Osteoblast (primary cell): ENCODE results near the gene CHRNA3. TPM values are rescaled to one million over a fixed set of nuclear protein-coding genes. Genes with fewer than 3 reads are reported as not detected.

Experiments used
- DNase-seq: peaks from one replicate; pipeline ENCODE4 v3.0.0; 2011; ENCODE audit warnings: low spot score, mixed read lengths; ENCODE audit not compliant: insufficient read length; ENCODE audit errors: missing footprints
- H2AFZ ChIP-seq: 2 replicates; pipeline ENCODE4 v1.6.0; 2011; ENCODE audit warnings: mild to moderate bottlenecking, low read length
- H3K27ac ChIP-seq: 2 replicates; pipeline ENCODE4 v1.5.1; 2011; ENCODE audit warnings: mild to moderate bottlenecking, low read depth, low read length, moderate library complexity
- H3K27me3 ChIP-seq: 2 replicates; pipeline ENCODE4 v1.6.0; 2012; ENCODE audit warnings: mild to moderate bottlenecking, control low read depth, inconsistent platforms, low read length, moderate library complexity; ENCODE audit not compliant: insufficient read depth
- H3K36me3 ChIP-seq: 2 replicates; pipeline ENCODE4 v1.5.1; 2011; ENCODE audit warnings: mild to moderate bottlenecking, low read length, control low read depth, moderate library complexity; ENCODE audit not compliant: insufficient read depth
- H3K4me1 ChIP-seq: 2 replicates; pipeline ENCODE4 v1.5.1; 2011; ENCODE audit warnings: mild to moderate bottlenecking, low read length, control low read depth, moderate library complexity; ENCODE audit not compliant: insufficient read depth
- H3K4me2 ChIP-seq: 2 replicates; pipeline ENCODE4 v1.6.0; 2011; ENCODE audit warnings: mild to moderate bottlenecking, low read length; ENCODE audit not compliant: insufficient read depth
- H3K4me3 ChIP-seq: fragments of 200-600 bp; sonication (generic); 3 replicates; pipeline ENCODE4 v1.5.1; 2012; ENCODE audit warnings: mild to moderate bottlenecking, low read length, inconsistent platforms; ENCODE audit not compliant: insufficient read depth
- H3K79me2 ChIP-seq: 2 replicates; pipeline ENCODE4 v1.6.0; 2012; ENCODE audit warnings: mild to moderate bottlenecking, low read length, control low read depth, inconsistent platforms; ENCODE audit not compliant: insufficient read depth
- H3K9me3 ChIP-seq: 2 replicates; pipeline ENCODE4 v1.5.1; 2011; ENCODE audit warnings: low read depth, low read length, control low read depth
- H4K20me1 ChIP-seq: 2 replicates; pipeline ENCODE4 v1.6.0; 2012; ENCODE audit warnings: mild to moderate bottlenecking, low read length, control low read depth; ENCODE audit not compliant: insufficient read depth
- CTCF ChIP-seq: IDR thresholded peaks from 2 replicates; pipeline ENCODE4 v1.5.1; 2011; ENCODE audit warnings: mild to moderate bottlenecking, low read depth, low read length, moderate library complexity; ENCODE audit errors: extremely low read depth
- total RNA-seq: library from RNA; depleted of rRNA; stranded (reverse); fragments of >200 nt; gene quantifications from 2 replicates; pipeline ENCODE4 v1.2.3, GENCODE V29; 2012

CHRNA3 gene
- total RNA-seq, 1 donor, result not detected

GRCh38 chr15:78619022-78619950, 1.5 kb downstream of the CHRNA3 start:
- Histone ChIP-seq H3K4me3 (no peak overlapping the region), H2AFZ (no peak overlapping the region), H3K27ac (no peak overlapping the region), H3K4me1 (peaks cover 3% of the 10 kb centered on the region), H3K36me3 (no peaks in the 10 kb centered on the region), H3K9me3 (no peaks in the 10 kb centered on the region), H3K27me3 (peaks cover 46% of the 10 kb centered on the region), H3K79me2 (no peaks in the 10 kb centered on the region), H3K4me2 (peak overlapping the region; percentile 49), H4K20me1 (no peaks in the 10 kb centered on the region)
- no peak for TF ChIP-seq CTCF
- DNase-seq, result peak; percentile 72

GRCh38 chr15:78618490-78618934, 2.3 kb downstream of the CHRNA3 start:
- Histone ChIP-seq H3K27me3 (peaks cover 45% of the 10 kb centered on the region), H3K4me1 (peaks cover 3% of the 10 kb centered on the region), H3K27ac (no peak overlapping the region), H3K9me3 (no peaks in the 10 kb centered on the region), H3K4me2 (peak overlapping the region; percentile 49), H3K36me3 (no peaks in the 10 kb centered on the region), H3K4me3 (no peak overlapping the region), H4K20me1 (no peaks in the 10 kb centered on the region), H2AFZ (no peak overlapping the region), H3K79me2 (no peaks in the 10 kb centered on the region)
- DNase-seq, result peak; percentile 99
- peak; percentile 89 for TF ChIP-seq CTCF

- H3K27me3 ChIP-seq, result peaks cover 45% of the 10 kb centered on the region
- TF ChIP-seq CTCF, result no peak
- no peak overlapping the region for H3K4me3 ChIP-seq
- H3K9me3 ChIP-seq, result no peaks in the 10 kb centered on the region
- H2AFZ ChIP-seq, result no peak overlapping the region
- no peaks in the 10 kb centered on the region for H3K79me2 ChIP-seq
- H4K20me1 ChIP-seq, result no peaks in the 10 kb centered on the region
- H3K4me1 ChIP-seq, result peaks cover 3% of the 10 kb centered on the region
- no peak overlapping the region for H3K27ac ChIP-seq
- no peak for DNase-seq
- H3K4me2 ChIP-seq, result no peak overlapping the region
- no peaks in the 10 kb centered on the region for H3K36me3 ChIP-seq
Observed at GRCh38 chr15:78618064-78618463, 2.7 kb downstream of the CHRNA3 start.

GRCh38 chr15:78617516-78617915, 3.3 kb downstream of the CHRNA3 start:
- no peak overlapping the region for H3K27ac ChIP-seq
- H3K9me3 ChIP-seq, result no peaks in the 10 kb centered on the region
- no peak overlapping the region for H3K4me3 ChIP-seq
- peaks cover 3% of the 10 kb centered on the region for H3K4me1 ChIP-seq
- no peaks in the 10 kb centered on the region for H4K20me1 ChIP-seq
- no peaks in the 10 kb centered on the region for H3K36me3 ChIP-seq
- no peak for DNase-seq
- H2AFZ ChIP-seq, result no peak overlapping the region
- no peak overlapping the region for H3K4me2 ChIP-seq
- TF ChIP-seq CTCF, result no peak
- H3K27me3 ChIP-seq, result peaks cover 42% of the 10 kb centered on the region
- no peaks in the 10 kb centered on the region for H3K79me2 ChIP-seq
